Glutamatergic neuron (in vitro differentiated cells): ENCODE measurements around the gene EID3. TPM values are rescaled to one million over a fixed set of nuclear protein-coding genes. Genes with fewer than 3 reads are reported as not detected.

Experiments used
- DNase-seq: peaks from one replicate; pipeline ENCODE4 v3.0.0; 2022
- H3K27ac Mint-ChIP-seq: one replicate; pipeline ENCODE4 v1.8.0; 2020; ENCODE audit warnings: mild to moderate bottlenecking, mixed read lengths, inconsistent platforms; ENCODE audit not compliant: unreplicated experiment
- H3K27me3 Mint-ChIP-seq: one replicate; pipeline ENCODE4 v1.8.0; 2020; ENCODE audit warnings: mild to moderate bottlenecking, moderate library complexity, mixed read lengths, inconsistent platforms; ENCODE audit not compliant: unreplicated experiment
- H3K36me3 Mint-ChIP-seq: one replicate; pipeline ENCODE4 v1.8.0; 2020; ENCODE audit warnings: mild to moderate bottlenecking, mixed read lengths, inconsistent platforms; ENCODE audit not compliant: unreplicated experiment
- H3K4me1 Mint-ChIP-seq: one replicate; pipeline ENCODE4 v1.8.0; 2020; ENCODE audit warnings: mild to moderate bottlenecking, low read depth, mixed read lengths, inconsistent platforms; ENCODE audit not compliant: unreplicated experiment
- H3K4me3 Mint-ChIP-seq: one replicate; pipeline ENCODE4 v1.8.0; 2020; ENCODE audit warnings: mild to moderate bottlenecking, mixed read lengths, inconsistent platforms; ENCODE audit not compliant: unreplicated experiment
- H3K9me3 Mint-ChIP-seq: one replicate; pipeline ENCODE4 v1.8.0; 2020; ENCODE audit warnings: mild to moderate bottlenecking, moderate library complexity, mixed read lengths, inconsistent platforms; ENCODE audit not compliant: unreplicated experiment
- CTCF ChIP-seq: fragments of 200-600 bp; sonication (generic); IDR thresholded peaks from one replicate; pipeline ENCODE4 v1.5.0; 2021; ENCODE audit not compliant: partially characterized antibody, unreplicated experiment
- total RNA-seq: library from RNA; stranded (reverse); fragmentation: NEBNext Ultra II Directional; extraction: Animal tissue kit (Norgen Biotek cat#: 25700); gene quantifications from one replicate; pipeline ENCODE4 v1.2.1, GENCODE V29; 2021; ENCODE audit not compliant: unreplicated experiment

EID3 gene
- total RNA-seq, 1 donor from 2014 or later = 3.7 TPM

DNA sequence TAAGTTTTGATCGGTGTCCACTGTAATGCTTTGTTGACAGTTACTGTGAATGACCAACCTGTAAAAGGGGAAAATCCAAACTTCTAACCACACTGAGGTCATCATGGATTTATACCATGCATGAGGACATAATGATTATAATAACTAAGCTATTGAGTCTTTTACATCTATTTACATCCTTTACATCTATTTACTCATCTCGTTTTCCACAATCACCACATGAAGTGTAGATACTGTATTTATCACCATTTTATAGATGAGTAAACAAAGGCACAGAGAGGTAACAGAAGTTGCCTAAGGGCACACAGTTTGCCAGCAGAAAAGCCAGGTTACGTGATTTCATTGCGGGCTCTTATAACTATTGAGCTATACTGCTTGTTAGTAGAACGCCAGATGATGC lies 27.9 kb upstream of the EID3 start:
- TF ChIP-seq CTCF = no peak
- Mint-ChIP-seq H3K27ac (no peak overlapping the region), H3K4me1 (no peaks in the 10 kb centered on the region), H3K9me3 (peaks cover 4% of the 10 kb centered on the region), H3K4me3 (no peak overlapping the region), H3K27me3 (peaks cover 4% of the 10 kb centered on the region), H3K36me3 (no peaks in the 10 kb centered on the region)
- DNase-seq = no peak

GRCh38 chr12:104276273-104277131 lies 27.0 kb upstream of the EID3 start:
- H3K9me3 Mint-ChIP-seq = peaks cover 4% of the 10 kb centered on the region
- H3K4me1 Mint-ChIP-seq = no peaks in the 10 kb centered on the region
- DNase-seq = no peak
- no peaks in the 10 kb centered on the region for H3K36me3 Mint-ChIP-seq
- no peak overlapping the region for H3K4me3 Mint-ChIP-seq
- no peak for TF ChIP-seq CTCF
- H3K27ac Mint-ChIP-seq = peak overlapping the region; percentile 66
- H3K27me3 Mint-ChIP-seq = peaks cover 4% of the 10 kb centered on the region

DNA sequence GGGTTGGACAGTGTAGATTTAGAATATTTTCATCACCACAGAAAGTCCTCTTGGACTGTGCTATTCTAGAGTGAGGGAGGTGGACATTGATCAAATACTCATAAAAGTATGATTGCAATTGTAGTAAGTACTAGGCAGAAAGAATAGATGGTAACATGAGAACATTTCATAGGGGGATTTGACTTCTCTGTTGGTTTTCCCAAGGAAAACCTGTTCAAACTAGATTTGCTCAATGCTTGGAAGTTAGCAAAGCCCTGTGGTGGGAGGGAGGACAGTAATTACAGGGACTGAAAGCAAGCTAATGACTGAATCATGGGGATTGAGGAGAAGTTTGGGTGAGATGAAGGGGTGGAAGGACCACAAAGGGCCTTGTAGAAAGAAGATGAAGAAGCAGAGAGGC lies 24.4 kb upstream of the EID3 start:
- TF ChIP-seq CTCF = no peak
- H3K36me3 Mint-ChIP-seq = no peaks in the 10 kb centered on the region
- H3K4me1 Mint-ChIP-seq = no peaks in the 10 kb centered on the region
- peaks cover 3% of the 10 kb centered on the region for H3K9me3 Mint-ChIP-seq
- H3K4me3 Mint-ChIP-seq = no peak overlapping the region
- no peak overlapping the region for H3K27ac Mint-ChIP-seq
- DNase-seq = no peak
- H3K27me3 Mint-ChIP-seq = peaks cover 4% of the 10 kb centered on the region

GRCh38 chr12:104280111-104280510 lies 23.4 kb upstream of the EID3 start:
- Mint-ChIP-seq H3K4me3 (no peak overlapping the region), H3K4me1 (no peaks in the 10 kb centered on the region), H3K27ac (no peak overlapping the region), H3K9me3 (peaks cover 3% of the 10 kb centered on the region), H3K27me3 (peaks cover 4% of the 10 kb centered on the region), H3K36me3 (no peaks in the 10 kb centered on the region)
- no peak for DNase-seq
- TF ChIP-seq CTCF = no peak

GRCh38 chr12:104280717-104281458 lies 22.7 kb upstream of the EID3 start:
- no peak overlapping the region for H3K27ac Mint-ChIP-seq
- peaks cover 3% of the 10 kb centered on the region for H3K9me3 Mint-ChIP-seq
- no peak for DNase-seq
- TF ChIP-seq CTCF = no peak
- H3K4me1 Mint-ChIP-seq = no peaks in the 10 kb centered on the region
- peaks cover 4% of the 10 kb centered on the region for H3K27me3 Mint-ChIP-seq
- no peak overlapping the region for H3K4me3 Mint-ChIP-seq
- H3K36me3 Mint-ChIP-seq = no peaks in the 10 kb centered on the region
